GM23338 (cell line): Measurements from ENCODE around the gene CRACR2A.

Source experiments
- CREB1 ChIP-seq: fragments of 250-450 bp; sonication (Bioruptor Pico); IDR thresholded peaks from 2 replicates; pipeline ENCODE4 v1.5.0; 2020; ENCODE audit warnings: low read depth, mild to moderate bottlenecking, moderate library complexity
- EZH2 ChIP-seq: fragments of 200-600 bp; sonication (generic); IDR thresholded peaks from one replicate; pipeline ENCODE4 v1.8.0; 2017; ENCODE audit warnings: antibody characterized with exemption, mild to moderate bottlenecking, low read depth; ENCODE audit not compliant: unreplicated experiment
- EZH2phosphoT487 ChIP-seq: fragments of 200-600 bp; sonication (generic); IDR thresholded peaks from one replicate; pipeline ENCODE4 v1.8.1; 2018; ENCODE audit warnings: antibody characterized with exemption; ENCODE audit not compliant: unreplicated experiment
- JUNB ChIP-seq: IDR thresholded peaks from one replicate; pipeline ENCODE4 v1.6.1; 2016; ENCODE audit warnings: antibody characterized with exemption; ENCODE audit not compliant: unreplicated experiment
- NANOG ChIP-seq: IDR thresholded peaks from 2 replicates; pipeline ENCODE4 v1.6.1; 2016; ENCODE audit warnings: antibody characterized with exemption, borderline replicate concordance
- POLR2AphosphoS5 ChIP-seq: IDR thresholded peaks from 2 replicates; pipeline ENCODE4 v1.6.1; 2016; ENCODE audit warnings: antibody characterized with exemption, low read depth
- REST ChIP-seq: IDR thresholded peaks from one replicate; pipeline ENCODE4 v1.6.1; 2018; ENCODE audit warnings: antibody characterized with exemption; ENCODE audit not compliant: unreplicated experiment
- STAT1 ChIP-seq: IDR thresholded peaks from one replicate; pipeline ENCODE4 v1.6.1; 2016; ENCODE audit warnings: antibody characterized with exemption; ENCODE audit not compliant: unreplicated experiment
- ZNF114 ChIP-seq: fragments of 250-450 bp; sonication (Bioruptor Pico); IDR thresholded peaks from 2 replicates; pipeline ENCODE4 v1.5.0; 2020; ENCODE audit warnings: mild to moderate bottlenecking, moderate library complexity
- ZNF331 ChIP-seq: fragments of 250-450 bp; sonication (Bioruptor Pico); IDR thresholded peaks from 2 replicates; pipeline ENCODE4 v1.5.0; 2020; ENCODE audit warnings: low read depth, mild to moderate bottlenecking, moderate library complexity
- TF ChIP-seq, protein P1 (sequence below), 2 experiments: fragments of 200-600 bp in 1 of 2; sonication (generic) in 1 of 2; conservative IDR thresholded peaks; 2 replicates each; pipeline versions ENCODE4 v1.5.1 to v1.6.1; 2016 to 2017; ENCODE audit warnings: antibody characterized with exemption in 2 of 2, low read depth in 2 of 2, mild to moderate bottlenecking in 2 of 2, moderate library complexity in 1 of 2
- TF ChIP-seq, protein P2 (sequence below): IDR thresholded peaks from 2 replicates; pipeline ENCODE4 v1.6.1; 2016; ENCODE audit warnings: antibody characterized with exemption

- TF ChIP-seq, protein P1, sequence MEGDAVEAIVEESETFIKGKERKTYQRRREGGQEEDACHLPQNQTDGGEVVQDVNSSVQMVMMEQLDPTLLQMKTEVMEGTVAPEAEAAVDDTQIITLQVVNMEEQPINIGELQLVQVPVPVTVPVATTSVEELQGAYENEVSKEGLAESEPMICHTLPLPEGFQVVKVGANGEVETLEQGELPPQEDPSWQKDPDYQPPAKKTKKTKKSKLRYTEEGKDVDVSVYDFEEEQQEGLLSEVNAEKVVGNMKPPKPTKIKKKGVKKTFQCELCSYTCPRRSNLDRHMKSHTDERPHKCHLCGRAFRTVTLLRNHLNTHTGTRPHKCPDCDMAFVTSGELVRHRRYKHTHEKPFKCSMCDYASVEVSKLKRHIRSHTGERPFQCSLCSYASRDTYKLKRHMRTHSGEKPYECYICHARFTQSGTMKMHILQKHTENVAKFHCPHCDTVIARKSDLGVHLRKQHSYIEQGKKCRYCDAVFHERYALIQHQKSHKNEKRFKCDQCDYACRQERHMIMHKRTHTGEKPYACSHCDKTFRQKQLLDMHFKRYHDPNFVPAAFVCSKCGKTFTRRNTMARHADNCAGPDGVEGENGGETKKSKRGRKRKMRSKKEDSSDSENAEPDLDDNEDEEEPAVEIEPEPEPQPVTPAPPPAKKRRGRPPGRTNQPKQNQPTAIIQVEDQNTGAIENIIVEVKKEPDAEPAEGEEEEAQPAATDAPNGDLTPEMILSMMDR (conservative IDR thresholded peaks at IDR 0.05; ENCODE audit: low read depth in 2 of 2) = no peak
- TF ChIP-seq POLR2AphosphoS5 (no peak), REST (no peak), EZH2 (no peak), EZH2phosphoT487 (no peak), CREB1 (CRISPR knock-in tag) (no peak), ZNF331 (no peak), JUNB (no peak), STAT1 (no peak), ZNF114 (no peak), NANOG (no peak)
- TF ChIP-seq, protein P2, sequence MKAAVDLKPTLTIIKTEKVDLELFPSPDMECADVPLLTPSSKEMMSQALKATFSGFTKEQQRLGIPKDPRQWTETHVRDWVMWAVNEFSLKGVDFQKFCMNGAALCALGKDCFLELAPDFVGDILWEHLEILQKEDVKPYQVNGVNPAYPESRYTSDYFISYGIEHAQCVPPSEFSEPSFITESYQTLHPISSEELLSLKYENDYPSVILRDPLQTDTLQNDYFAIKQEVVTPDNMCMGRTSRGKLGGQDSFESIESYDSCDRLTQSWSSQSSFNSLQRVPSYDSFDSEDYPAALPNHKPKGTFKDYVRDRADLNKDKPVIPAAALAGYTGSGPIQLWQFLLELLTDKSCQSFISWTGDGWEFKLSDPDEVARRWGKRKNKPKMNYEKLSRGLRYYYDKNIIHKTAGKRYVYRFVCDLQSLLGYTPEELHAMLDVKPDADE = no peak
Observed at GRCh38 chr12:3583656-3584334, 169.1 kb downstream of the CRACR2A start.
